GM23338 (cell line): ENCODE data around the gene PSMB7. TPM values are rescaled to one million over a fixed set of nuclear protein-coding genes. Genes with fewer than 3 reads are reported as not detected.

Source experiments
- ATAC-seq: fragments of 200-7000 bp; cut with Tn5 transposase; 3 replicates; pipeline ENCODE4 v1.9.1; 2020
- DNase-seq: peaks from one replicate; pipeline ENCODE4 v3.0.0-alpha.2; 2015; ENCODE audit warnings: low spot score
- H2AFZ ChIP-seq: fragments of 200-600 bp; sonication (generic); 2 replicates; pipeline ENCODE4 v1.8.0; 2016; ENCODE audit warnings: antibody characterized with exemption, mild to moderate bottlenecking, moderate library complexity
- H3F3A ChIP-seq: fragments of 200-600 bp; sonication (generic); replicated peaks from 2 replicates; pipeline ENCODE4 v1.8.0; 2017; ENCODE audit warnings: antibody characterized with exemption, mixed run types, low read depth
- H3K27ac ChIP-seq: fragments of 200-600 bp; sonication (generic); 2 replicates; pipeline ENCODE4 v1.6.1; 2016; ENCODE audit warnings: low read depth
- H3K27me3 ChIP-seq: fragments of 200-600 bp; sonication (generic); 2 replicates; pipeline ENCODE4 v1.8.0; 2016; ENCODE audit warnings: mild to moderate bottlenecking, mixed run types, moderate library complexity; ENCODE audit not compliant: insufficient read depth
- H3K36me3 ChIP-seq: fragments of 200-600 bp; sonication (generic); 2 replicates; pipeline ENCODE4 v1.8.0; 2016; ENCODE audit warnings: mild to moderate bottlenecking; ENCODE audit not compliant: insufficient read depth
- H3K4me1 ChIP-seq: fragments of 200-600 bp; sonication (generic); 2 replicates; pipeline ENCODE4 v1.8.0; 2016; ENCODE audit warnings: mild to moderate bottlenecking, moderate library complexity; ENCODE audit not compliant: insufficient read depth
- H3K4me2 ChIP-seq: fragments of 200-600 bp; sonication (generic); 2 replicates; pipeline ENCODE4 v1.7.1; 2017; ENCODE audit warnings: mixed run types
- H3K4me3 ChIP-seq: fragments of 200-600 bp; sonication (generic); 2 replicates; pipeline ENCODE4 v1.6.1; 2016; ENCODE audit warnings: mixed run types
- H3K79me2 ChIP-seq: fragments of 200-600 bp; sonication (generic); replicated peaks from 2 replicates; pipeline ENCODE4 v1.8.0; 2017; ENCODE audit warnings: mild to moderate bottlenecking; ENCODE audit not compliant: insufficient read depth
- H3K9me2 ChIP-seq: fragments of 200-600 bp; sonication (generic); 2 replicates; pipeline ENCODE4 v1.8.0; 2017; ENCODE audit not compliant: insufficient read depth
- H4K20me1 ChIP-seq: fragments of 200-600 bp; sonication (generic); replicated peaks from 2 replicates; pipeline ENCODE4 v1.8.0; 2017; ENCODE audit warnings: mild to moderate bottlenecking; ENCODE audit not compliant: insufficient read depth
- H3K27ac Mint-ChIP-seq: 2 replicates; pipeline ENCODE4 v1.8.0; 2020; ENCODE audit warnings: inconsistent platforms, mild to moderate bottlenecking, moderate library complexity, mixed read lengths
- H3K27me3 Mint-ChIP-seq: 3 replicates; pipeline ENCODE4 v1.8.0; 2022; ENCODE audit warnings: low read depth, mild to moderate bottlenecking, moderate library complexity, mixed read lengths, inconsistent platforms; ENCODE audit not compliant: insufficient read depth, poor library complexity
- H3K36me3 Mint-ChIP-seq: 3 replicates; pipeline ENCODE4 v1.8.0; 2021; ENCODE audit warnings: low read depth, mild to moderate bottlenecking, inconsistent platforms, moderate library complexity, mixed read lengths
- H3K4me1 Mint-ChIP-seq: 3 replicates; pipeline ENCODE4 v1.8.0; 2020; ENCODE audit warnings: mild to moderate bottlenecking, inconsistent platforms, mixed read lengths
- H3K4me3 Mint-ChIP-seq: 3 replicates; pipeline ENCODE4 v1.8.0; 2021; ENCODE audit warnings: moderate library complexity, mild to moderate bottlenecking, inconsistent platforms, mixed read lengths
- H3K9me3 Mint-ChIP-seq: 3 replicates; pipeline ENCODE4 v1.8.0; 2020; ENCODE audit warnings: moderate library complexity, mild to moderate bottlenecking, inconsistent platforms, mixed read lengths
- CREB1 ChIP-seq: fragments of 250-450 bp; sonication (Bioruptor Pico); IDR thresholded peaks from 2 replicates; pipeline ENCODE4 v1.5.0; 2020; ENCODE audit warnings: low read depth, mild to moderate bottlenecking, moderate library complexity
- CTCF ChIP-seq, 2 experiments: fragments of 200-600 bp in 1 of 2; sonication (generic) in 1 of 2; conservative IDR thresholded peaks; 2 replicates each; pipeline versions ENCODE4 v1.5.1 to v1.6.1; 2016 to 2017; ENCODE audit warnings: antibody characterized with exemption in 2 of 2, low read depth in 2 of 2, mild to moderate bottlenecking in 2 of 2, moderate library complexity in 1 of 2
- ETS1 ChIP-seq: IDR thresholded peaks from 2 replicates; pipeline ENCODE4 v1.6.1; 2016; ENCODE audit warnings: antibody characterized with exemption
- EZH2 ChIP-seq: fragments of 200-600 bp; sonication (generic); IDR thresholded peaks from one replicate; pipeline ENCODE4 v1.8.0; 2017; ENCODE audit warnings: antibody characterized with exemption, mild to moderate bottlenecking, low read depth; ENCODE audit not compliant: unreplicated experiment
- EZH2phosphoT487 ChIP-seq: fragments of 200-600 bp; sonication (generic); IDR thresholded peaks from one replicate; pipeline ENCODE4 v1.8.1; 2018; ENCODE audit warnings: antibody characterized with exemption; ENCODE audit not compliant: unreplicated experiment
- JUNB ChIP-seq: IDR thresholded peaks from one replicate; pipeline ENCODE4 v1.6.1; 2016; ENCODE audit warnings: antibody characterized with exemption; ENCODE audit not compliant: unreplicated experiment
- NANOG ChIP-seq: IDR thresholded peaks from 2 replicates; pipeline ENCODE4 v1.6.1; 2016; ENCODE audit warnings: antibody characterized with exemption, borderline replicate concordance
- POLR2AphosphoS5 ChIP-seq: IDR thresholded peaks from 2 replicates; pipeline ENCODE4 v1.6.1; 2016; ENCODE audit warnings: antibody characterized with exemption, low read depth
- REST ChIP-seq: IDR thresholded peaks from one replicate; pipeline ENCODE4 v1.6.1; 2018; ENCODE audit warnings: antibody characterized with exemption; ENCODE audit not compliant: unreplicated experiment
- STAT1 ChIP-seq: IDR thresholded peaks from one replicate; pipeline ENCODE4 v1.6.1; 2016; ENCODE audit warnings: antibody characterized with exemption; ENCODE audit not compliant: unreplicated experiment
- ZNF114 ChIP-seq: fragments of 250-450 bp; sonication (Bioruptor Pico); IDR thresholded peaks from 2 replicates; pipeline ENCODE4 v1.5.0; 2020; ENCODE audit warnings: mild to moderate bottlenecking, moderate library complexity
- ZNF331 ChIP-seq: fragments of 250-450 bp; sonication (Bioruptor Pico); IDR thresholded peaks from 2 replicates; pipeline ENCODE4 v1.5.0; 2020; ENCODE audit warnings: low read depth, mild to moderate bottlenecking, moderate library complexity
- ZNF462 ChIP-seq: fragments of 250-450 bp; sonication (Bioruptor Pico); IDR thresholded peaks from 2 replicates; pipeline ENCODE4 v1.5.0; 2020; ENCODE audit warnings: mild to moderate bottlenecking, moderate library complexity
- polyA plus RNA-seq: library from polyadenylated mRNA; unstranded; fragments of >200 nt; fragmentation: Nextera tagmentation; extraction: Ambion mirVana; gene quantifications from 2 replicates; pipeline ENCODE4 v1.2.1, GENCODE V29; 2016
- total RNA-seq: library from RNA; depleted of rRNA; stranded (reverse); fragments of >200 nt; shearing (Covaris generic); gene quantifications from 2 replicates; pipeline ENCODE4 v1.2.3, GENCODE V29; 2014

Gene PSMB7
- total and polyA plus RNA-seq, 2 experiments from 2014 or later = 255 to 268 TPM

GRCh38 chr9:124412228-124412575, 3.0 kb downstream of the PSMB7 start:
- peaks cover 62% of the 10 kb centered on the region for H3K79me2 ChIP-seq
- no peaks in the 10 kb centered on the region for H3K27me3 ChIP-seq
- H3K27ac ChIP-seq = no peak overlapping the region
- Mint-ChIP-seq H3K4me3 (no peak overlapping the region), H3K36me3 (peaks cover 70% of the 10 kb centered on the region), H3K27ac (no peak overlapping the region), H3K9me3 (no peaks in the 10 kb centered on the region), H3K27me3 (peaks cover 8% of the 10 kb centered on the region), H3K4me1 (peaks cover 5% of the 10 kb centered on the region; the same call in 2 of the 3 replicates)
- TF ChIP-seq ETS1 (no peak), REST (no peak), ZNF114 (CRISPR knock-in tag) (no peak), CTCF (conservative IDR thresholded peaks at IDR 0.05; ENCODE audit: low read depth in 2 of 2) (no peak), STAT1 (no peak), EZH2 (no peak), ZNF462 (CRISPR knock-in tag) (no peak), POLR2AphosphoS5 (no peak), NANOG (no peak), EZH2phosphoT487 (no peak), JUNB (no peak), ZNF331 (CRISPR knock-in tag) (no peak), CREB1 (CRISPR knock-in tag) (no peak)
- peaks cover 55% of the 10 kb centered on the region for H3K36me3 ChIP-seq
- H3K4me1 ChIP-seq = peaks cover 6% of the 10 kb centered on the region; the same call in 1 of the 2 replicates
- H3K4me3 ChIP-seq = no peak overlapping the region
- H3F3A ChIP-seq = peaks cover 8% of the 10 kb centered on the region; the same call in 1 of the 2 replicates
- H3K4me2 ChIP-seq = no peak overlapping the region
- H2AFZ ChIP-seq = no peak overlapping the region
- DNase-seq (no peak), ATAC-seq (no peak)
- H4K20me1 ChIP-seq = peaks cover 21% of the 10 kb centered on the region
- no peaks in the 10 kb centered on the region for H3K9me2 ChIP-seq
